HEK293 (cell line): ENCODE data around the gene PVALEF.

Experiments used
- CTCF ChIA-PET: fragments of 350-600 bp; formaldehyde crosslinking; extraction: SDS; loops from one replicate; lab custom pipeline; 2021; ENCODE audit warnings: antibody characterized with exemption; lab: Yijun Ruan, JAX
- POLR2A ChIA-PET: fragments of 300-600 bp; formaldehyde crosslinking; extraction: SDS; loops from one replicate; lab custom pipeline; 2020; ENCODE audit warnings: antibody characterized with exemption, inconsistent platforms; lab: Yijun Ruan, JAX
- H3K27ac ChIP-seq: fragments of 200-500 bp; sonication (Bioruptor generic); 2 replicates; pipeline ENCODE4 v1.5.1; 2014; ENCODE audit warnings: low read depth, low read length, control low read depth, inconsistent platforms; ENCODE audit errors: extremely low read depth
- H3K36me3 ChIP-seq, 2 experiments: fragments of 200-500 bp in 1 of 2; sonication (Bioruptor generic) in 1 of 2; 1 replicate in 1 of 2; 2 replicates in 1 of 2; pipeline ENCODE4 v1.5.1; 2014 to 2017; ENCODE audit warnings: inconsistent platforms in 2 of 2, low read length in 2 of 2; ENCODE audit not compliant: control insufficient read depth in 2 of 2, insufficient read depth in 1 of 2
- H3K4me1 ChIP-seq: fragments of 200-500 bp; sonication (Bioruptor generic); 2 replicates; pipeline ENCODE4 v1.5.1; 2014; ENCODE audit warnings: mild to moderate bottlenecking, low read length, inconsistent platforms; ENCODE audit not compliant: control insufficient read depth, insufficient read depth
- H3K4me3 ChIP-seq: 2 replicates; pipeline ENCODE4 v1.5.1; 2011; ENCODE audit warnings: low read depth, mild to moderate bottlenecking, control low read depth, low read length, moderate library complexity
- H3K9me3 ChIP-seq: fragments of 200-500 bp; sonication (Bioruptor generic); 2 replicates; pipeline ENCODE4 v1.5.1; 2014; ENCODE audit warnings: low read depth, low read length, inconsistent platforms; ENCODE audit not compliant: control insufficient read depth, insufficient read depth
- GLI2 ChIP-seq: fragments of 450-650 bp; formaldehyde crosslinking; IDR thresholded peaks from 2 replicates; pipeline ENCODE4; 2017; ENCODE audit warnings: missing biosample characterization, missing genetic modification characterization, low read depth, borderline replicate concordance
- REST ChIP-seq: fragments of 450-650 bp; formaldehyde crosslinking; IDR thresholded peaks from 2 replicates; pipeline ENCODE4 v1.5.1; 2016; ENCODE audit warnings: missing biosample characterization, missing genetic modification characterization
- SETDB1 ChIP-seq: IDR thresholded peaks from one replicate; pipeline ENCODE4 v1.6.1; 2017; ENCODE audit warnings: mild to moderate bottlenecking, low read length, moderate library complexity, mixed read lengths; ENCODE audit not compliant: insufficient read length
- TSHZ1 ChIP-seq: fragments of 450-650 bp; formaldehyde crosslinking; IDR thresholded peaks from 2 replicates; pipeline ENCODE4 v1.5.1; 2016; ENCODE audit warnings: missing biosample characterization, missing genetic modification characterization, borderline replicate concordance
- ZBTB44 ChIP-seq: fragments of 450-650 bp; IDR thresholded peaks from 2 replicates; pipeline ENCODE4 v1.5.1; 2018; ENCODE audit warnings: missing biosample characterization, mild to moderate bottlenecking, missing genetic modification characterization
- ZNF132 ChIP-seq: fragments of 450-650 bp; formaldehyde crosslinking; IDR thresholded peaks from 2 replicates; pipeline ENCODE4 v1.5.1; 2017; ENCODE audit warnings: missing biosample characterization, missing genetic modification characterization, borderline replicate concordance
- ZNF140 ChIP-seq: fragments of 450-650 bp; formaldehyde crosslinking; IDR thresholded peaks from 2 replicates; pipeline ENCODE4 v1.5.1; 2016; ENCODE audit warnings: missing biosample characterization, missing genetic modification characterization
- ZNF157 ChIP-seq: fragments of 450-650 bp; formaldehyde crosslinking; IDR thresholded peaks from 2 replicates; pipeline ENCODE4 v1.5.1; 2016; ENCODE audit warnings: missing biosample characterization, missing genetic modification characterization
- ZNF239 ChIP-seq: fragments of 450-650 bp; formaldehyde crosslinking; IDR thresholded peaks from 2 replicates; pipeline ENCODE4 v1.5.1; 2016; ENCODE audit warnings: missing biosample characterization, missing genetic modification characterization
- ZNF350 ChIP-seq: fragments of 450-650 bp; formaldehyde crosslinking; IDR thresholded peaks from 2 replicates; pipeline ENCODE4 v1.5.0; 2017; ENCODE audit warnings: missing biosample characterization, mild to moderate bottlenecking, missing genetic modification characterization
- ZNF416 ChIP-seq: fragments of 450-650 bp; formaldehyde crosslinking; IDR thresholded peaks from 2 replicates; pipeline ENCODE4 v1.5.1; 2016; ENCODE audit warnings: missing biosample characterization, missing genetic modification characterization
- ZNF423 ChIP-seq: fragments of 450-650 bp; formaldehyde crosslinking; IDR thresholded peaks from 2 replicates; pipeline ENCODE4 v1.5.1; 2016; ENCODE audit warnings: missing biosample characterization, missing genetic modification characterization
- ZNF433 ChIP-seq: fragments of 450-650 bp; formaldehyde crosslinking; IDR thresholded peaks from 2 replicates; pipeline ENCODE4 v1.5.1; 2016; ENCODE audit warnings: missing biosample characterization, missing genetic modification characterization, low read depth
- ZNF473 ChIP-seq: fragments of 450-650 bp; formaldehyde crosslinking; IDR thresholded peaks from 2 replicates; pipeline ENCODE4 v1.5.1; 2017; ENCODE audit warnings: missing biosample characterization, missing genetic modification characterization
- ZNF488 ChIP-seq: fragments of 450-650 bp; formaldehyde crosslinking; IDR thresholded peaks from 2 replicates; pipeline ENCODE4 v1.5.1; 2016; ENCODE audit warnings: missing biosample characterization, missing genetic modification characterization
- ZNF544 ChIP-seq: fragments of 450-650 bp; formaldehyde crosslinking; IDR thresholded peaks from 2 replicates; pipeline ENCODE4 v1.5.0; 2017; ENCODE audit warnings: missing biosample characterization, missing genetic modification characterization
- ZNF639 ChIP-seq: fragments of 450-650 bp; formaldehyde crosslinking; IDR thresholded peaks from 2 replicates; pipeline ENCODE4 v1.5.1; 2016; ENCODE audit warnings: missing biosample characterization, missing genetic modification characterization
- ZNF701 ChIP-seq: fragments of 450-650 bp; formaldehyde crosslinking; IDR thresholded peaks from 2 replicates; pipeline ENCODE4 v1.5.1; 2016; ENCODE audit warnings: missing biosample characterization, missing genetic modification characterization

The PVALEF gene

GRCh38 chr17:81136366-81136765 lies 28.9 kb upstream of the PVALEF start (continued):
- TF ChIP-seq TSHZ1 (tag by site-specific recombination): no peak
- no peak for TF ChIP-seq GLI2 (tag by site-specific recombination)

- POLR2A ChIA-PET: no interaction called here
- no peak for TF ChIP-seq ZNF416 (tag by site-specific recombination)
- TF ChIP-seq ZNF488: no peak
- TF ChIP-seq ZNF157 (tag by site-specific recombination): no peak
- TF ChIP-seq ZNF423 (tag by site-specific recombination): no peak
- TF ChIP-seq ZNF544 (tag by site-specific recombination): no peak
- TF ChIP-seq ZNF473 (tag by site-specific recombination): no peak
- TF ChIP-seq ZNF140 (tag by site-specific recombination): no peak
- TF ChIP-seq SETDB1: no peak
- no peak for TF ChIP-seq ZNF433 (tag by site-specific recombination)
- TF ChIP-seq ZBTB44: no peak
- TF ChIP-seq REST (tag by site-specific recombination): no peak
- TF ChIP-seq ZNF239 (tag by site-specific recombination): no peak
- no peak for TF ChIP-seq ZNF350 (tag by site-specific recombination)
- no peak for TF ChIP-seq ZNF132 (tag by site-specific recombination)
- no peak for TF ChIP-seq ZNF639 (tag by site-specific recombination)
- no peak for TF ChIP-seq TSHZ1 (tag by site-specific recombination)
- TF ChIP-seq ZNF701: no peak
- no peak overlapping the region for H3K4me3 ChIP-seq
- CTCF ChIA-PET: no interaction called here
- H3K36me3 ChIP-seq: no peaks in the 10 kb centered on the region
- no peaks in the 10 kb centered on the region for H3K4me1 ChIP-seq
- no peaks in the 10 kb centered on the region for H3K9me3 ChIP-seq
- no peak overlapping the region for H3K27ac ChIP-seq
Observed at GRCh38 chr17:81137248-81137647, 28.1 kb upstream of the PVALEF start.
